ENCODE measurements around the gene TBX21. TPM values are rescaled to one million over a fixed set of nuclear protein-coding genes. Genes with fewer than 3 reads are reported as not detected.
A peak's percentile ranks its signal among the peaks of the same experiment; 100 is the strongest.

The TBX21 gene
- total RNA-seq, 1 donor from 2014 or later: 0.25 TPM

GRCh38 chr17:47686664-47687327, 46.2 kb upstream of the TBX21 start:
- Histone ChIP-seq H3K4me1 (peaks cover 27% of the 10 kb centered on the region), H3K9me3 (replicated peaks) (no peaks in the 10 kb centered on the region), H3K27me3 (ENCODE audit: low read depth) (no peaks in the 10 kb centered on the region), H3K4me3 (no peak overlapping the region), H3K27ac (replicated peaks) (peak overlapping the region; percentile 4), H3K36me3 (peaks cover 34% of the 10 kb centered on the region)
- no peak for DNase-seq
- intact Hi-C loops (cut with micrococcal nuclease): no loop called here
- TF ChIP-seq CTCF (IDR thresholded peaks at IDR 0.05; ENCODE audit: borderline replicate concordance): no peak

GRCh38 chr17:47687328-47687690, 45.7 kb upstream of the TBX21 start:
- DNase-seq: no peak
- H3K4me3 ChIP-seq: no peak overlapping the region
- peaks cover 27% of the 10 kb centered on the region for H3K4me1 ChIP-seq
- H3K36me3 ChIP-seq: peaks cover 29% of the 10 kb centered on the region
- H3K9me3 ChIP-seq (replicated peaks): no peaks in the 10 kb centered on the region
- intact Hi-C loops (cut with micrococcal nuclease): no loop called here
- no peaks in the 10 kb centered on the region for H3K27me3 ChIP-seq (ENCODE audit: low read depth)
- H3K27ac ChIP-seq (replicated peaks): no peak overlapping the region
- TF ChIP-seq CTCF (IDR thresholded peaks at IDR 0.05; ENCODE audit: borderline replicate concordance): no peak

DNA sequence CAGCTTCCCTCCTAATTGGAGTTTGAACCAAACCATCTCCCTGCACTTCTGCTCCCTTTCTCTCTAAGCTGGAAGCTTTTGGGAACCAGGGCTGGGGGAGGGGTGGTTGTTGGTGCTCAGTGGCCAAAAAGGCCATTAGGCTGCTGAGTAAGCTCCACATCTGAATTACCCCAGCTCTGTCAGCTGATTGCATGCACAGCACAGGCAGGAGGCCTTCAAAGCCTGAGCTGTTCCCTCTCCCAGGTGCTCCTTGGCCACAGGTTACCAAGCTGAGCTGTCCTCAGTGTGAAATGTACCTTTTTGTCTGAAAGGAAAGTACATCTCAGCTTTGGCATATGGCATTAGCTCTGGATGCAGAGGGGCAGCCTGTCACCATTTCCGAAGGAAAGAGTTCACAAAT, 45.3 kb upstream of the TBX21 start:
- Histone ChIP-seq H3K36me3 (peaks cover 24% of the 10 kb centered on the region), H3K4me1 (peaks cover 31% of the 10 kb centered on the region), H3K9me3 (replicated peaks) (no peaks in the 10 kb centered on the region), H3K4me3 (no peak overlapping the region), H3K27ac (replicated peaks) (no peak overlapping the region), H3K27me3 (ENCODE audit: low read depth) (no peaks in the 10 kb centered on the region)
- TF ChIP-seq CTCF (IDR thresholded peaks at IDR 0.05; ENCODE audit: borderline replicate concordance): no peak
- no peak for DNase-seq
- intact Hi-C loops (cut with micrococcal nuclease): no loop called here

GRCh38 chr17:47690121-47690520, 42.9 kb upstream of the TBX21 start:
- intact Hi-C loops (cut with micrococcal nuclease): no loop called here
- TF ChIP-seq CTCF (IDR thresholded peaks at IDR 0.05; ENCODE audit: borderline replicate concordance): no peak
- no peaks in the 10 kb centered on the region for H3K9me3 ChIP-seq (replicated peaks)
- no peak overlapping the region for H3K27ac ChIP-seq (replicated peaks)
- peaks cover 5% of the 10 kb centered on the region for H3K36me3 ChIP-seq
- no peaks in the 10 kb centered on the region for H3K27me3 ChIP-seq (ENCODE audit: low read depth)
- DNase-seq: no peak
- H3K4me1 ChIP-seq: peaks cover 49% of the 10 kb centered on the region
- H3K4me3 ChIP-seq: no peak overlapping the region

DNA sequence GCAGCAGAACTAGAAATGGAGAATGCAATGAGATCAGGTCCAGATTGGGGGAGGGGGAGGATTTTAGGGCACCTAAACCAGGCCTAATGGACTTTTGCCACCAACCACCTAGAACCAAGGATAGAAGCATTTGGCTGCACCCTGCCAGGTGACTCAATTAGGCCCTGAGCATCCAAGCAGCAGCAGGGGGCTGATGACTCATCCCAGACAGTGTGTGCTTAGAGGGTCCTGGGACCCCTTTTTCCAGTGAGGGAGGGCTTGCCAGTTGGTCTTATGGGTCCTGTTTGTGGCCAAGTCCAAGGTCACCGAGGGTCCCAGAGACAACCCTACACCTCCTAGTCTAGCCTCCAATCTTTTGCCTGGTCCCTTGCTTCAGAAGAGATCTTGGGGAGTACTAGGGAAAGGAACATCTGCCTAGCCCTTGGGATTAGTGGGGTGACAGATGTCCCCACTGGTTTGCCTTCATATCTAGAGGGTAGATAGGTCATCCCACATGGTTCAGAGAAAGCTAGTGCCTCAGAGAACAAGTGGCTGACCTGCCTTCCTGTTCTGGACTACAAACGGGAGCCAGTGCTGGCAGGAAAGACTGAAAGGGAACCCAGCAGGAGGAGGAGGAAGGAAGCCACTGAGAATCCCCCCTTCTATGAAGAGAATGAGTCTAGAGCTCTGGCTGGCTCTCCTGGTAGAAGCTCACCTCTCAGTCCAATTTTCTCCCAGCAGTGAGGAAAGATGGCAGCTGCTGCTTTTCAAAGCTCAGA, 40.7 kb upstream of the TBX21 start:
- no peak for DNase-seq
- no peaks in the 10 kb centered on the region for H3K9me3 ChIP-seq (replicated peaks)
- peaks cover 39% of the 10 kb centered on the region for H3K4me1 ChIP-seq
- peaks cover 3% of the 10 kb centered on the region for H3K36me3 ChIP-seq
- intact Hi-C loops (cut with micrococcal nuclease): no loop called here
- H3K27me3 ChIP-seq (ENCODE audit: low read depth): no peaks in the 10 kb centered on the region
- TF ChIP-seq CTCF (IDR thresholded peaks at IDR 0.05; ENCODE audit: borderline replicate concordance): no peak
- H3K27ac ChIP-seq (replicated peaks): no peak overlapping the region
- no peak overlapping the region for H3K4me3 ChIP-seq

Measured in left ventricle myocardium inferior (tissue), 1 donor.